Heart left ventricle (tissue), 16 donors: ENCODE measurements around the gene ACACA. TPM values are rescaled to one million over a fixed set of nuclear protein-coding genes. Genes with fewer than 3 reads are reported as not detected.

Experiments used
- ATAC-seq, 4 donors: fragments of 200-7000 bp; cut with Tn5 transposase; one replicate each; pipeline ENCODE4 v1.9.1; 2020 to 2022; ENCODE audit warnings: moderate library complexity in 4 of 4, mild to moderate bottlenecking in 3 of 4, moderate number of reproducible peaks in 1 of 4
- DNase-seq, 5 donors: peaks; one replicate each; pipeline ENCODE4 v3.0.0-alpha.2; 2020
- H3K27ac ChIP-seq, 12 donors: fragments of 200-600 bp; sonication (generic) in 4 of 12; one replicate each; pipeline versions ENCODE4 v1.5.0 to v1.8.0; 2016 to 2022; ENCODE audit warnings: mild to moderate bottlenecking in 2 of 12
- H3K27me3 ChIP-seq, 9 donors: fragments of 200-600 bp; sonication (generic) in 2 of 9; one replicate each; pipeline versions ENCODE4 v1.5.1 to v1.8.0; 2016 to 2022; ENCODE audit warnings: mild to moderate bottlenecking in 3 of 9
- H3K36me3 ChIP-seq, 9 donors: fragments of 200-600 bp; sonication (generic) in 2 of 9; one replicate each; pipeline versions ENCODE4 v1.5.0 to v1.8.0; 2018 to 2022; ENCODE audit warnings: mild to moderate bottlenecking in 2 of 9
- H3K4me1 ChIP-seq, 12 donors: fragments of 200-600 bp; sonication (generic) in 4 of 12; one replicate each; pipeline versions ENCODE4 v1.5.0 to v1.8.0; 2016 to 2022; ENCODE audit warnings: mild to moderate bottlenecking in 3 of 12
- H3K4me3 ChIP-seq, 12 donors: fragments of 200-600 bp; sonication (generic) in 4 of 12; one replicate each; pipeline versions ENCODE4 v1.5.0 to v1.8.0; 2017 to 2022; ENCODE audit warnings: mild to moderate bottlenecking in 9 of 12, moderate library complexity in 4 of 12
- H3K9me3 ChIP-seq, 12 donors: fragments of 200-600 bp; sonication (generic) in 4 of 12; one replicate each; pipeline versions ENCODE4 v1.5.0 to v1.8.0; 2016 to 2022; ENCODE audit warnings: mild to moderate bottlenecking in 1 of 12
- POLR2A ChIP-seq, 2 donors: fragments of 450-650 bp; IDR thresholded peaks; one replicate each; pipeline ENCODE4 v1.6.1; 2017; ENCODE audit warnings: antibody characterized with exemption in 2 of 2, mild to moderate bottlenecking in 2 of 2, moderate library complexity in 2 of 2
- WGBS, 4 donors: extraction: QIAGEN DNeasy Blood & Tissue Kit in 2 of 4; methylation state at CpG; one replicate each; pipeline versions ENCODE4 v1.1.5 to v1.1.7; 2013 to 2018; 5-methylcytosine and 5-hydroxymethylcytosine counted together
- intact Hi-C, 10 donors: fragments of 100-400 bp; cut with DNase I; formaldehyde crosslinking; loops; one replicate each; pipeline versions ENCODE4 v1.11.1 to v1.14.2; 2022
- polyA plus RNA-seq, 2 donors: library from polyadenylated mRNA; stranded (reverse); fragments of 200-250 nt; gene quantifications; one replicate each; pipeline ENCODE4 v1.2.3, GENCODE V29; 2013
- total RNA-seq, 9 donors: library from RNA; depleted of rRNA in 2 of 9; stranded (reverse); fragments of >200 nt in 2 of 9; fragmentation: NEBNext Ultra II Directional in 3 of 9; extraction: Animal tissue kit (Norgen Biotek cat#: 25700) in 3 of 9; gene quantifications; one replicate each; pipeline versions ENCODE4 v1.1.0 to v1.2.4, GENCODE V29; 2016 to 2023
- TF ChIP-seq, protein P1 (sequence below), 12 donors: fragments of 200-600 bp; sonication (generic) in 4 of 12; IDR thresholded peaks; one replicate each; pipeline versions ENCODE4 v1.5.0 to v1.8.0; 2018 to 2022; ENCODE audit warnings: antibody characterized with exemption in 12 of 12, mild to moderate bottlenecking in 5 of 12
- donor health status: ischemic (EF 13 %, LVEDD 7.1; RV severe dilation, severe dysfunction).
- donor health status: healthy with polysubstance abuse.
- donor health status: DM: no; HTN: yes; CAD: no.
- donor health status: DM: no; HTN: no; CAD: no.
- donor health status: ischemic (EF 25% LVEDD 6.9; RV normal size, moderate dysfunction).
- donor health status: ischemic (EF 25% LVEDD 5.7; RV mildly dilated, moderate dysfunction).
- donor health status: healthy.
- donor health status: DM: yes; HTN: yes; CAD: no.
- donor health status: ischemic (EF 35%, LVEDD 5.7; RV mildly dilated, moderate dysfunction).
- donor health status: nonischemic (EF 11% LVEDD 7.7; RV severe dilation, severe dysfunction).
- donor health status: DM: yes; HTN: yes; CAD: no.
- donor health status: PGD.
- donor health status: ischemic (EF 29% LVEDD 5.4; RV normal size, mild dysfunction).
- donor health status: nonischemic (EF 23%, LVEDD 6.1; RV moderate dilation, normal function).

Gene ACACA
- total and polyA plus RNA-seq, 11 donors, result 6.2 to 33.0 (median 15.8) TPM

DNA sequence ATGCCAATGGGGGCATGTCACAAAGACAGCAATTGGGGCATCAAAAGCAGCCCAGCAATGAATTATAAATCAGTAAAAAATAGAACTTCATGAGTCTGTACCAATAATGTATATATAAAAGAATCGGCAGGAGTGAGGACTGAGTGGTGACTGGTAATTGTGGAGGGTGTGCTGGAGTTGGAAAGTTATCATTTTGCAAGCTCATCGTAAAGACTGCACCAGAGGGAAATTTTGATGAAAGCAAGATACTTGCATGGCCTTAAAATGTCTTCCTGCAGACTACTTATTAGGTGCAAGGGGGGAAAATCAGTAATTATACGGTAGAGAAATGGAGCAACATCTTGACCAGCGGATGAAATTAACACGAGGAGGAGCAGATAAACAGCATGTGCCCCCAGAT lies 319.0 kb downstream of the ACACA start:
- H3K4me3 ChIP-seq, result no peak overlapping the region
- peaks cover 0 to 57% (median 36%) of the 10 kb centered on the region in 9 donors for H3K36me3 ChIP-seq
- H3K27me3 ChIP-seq, result no peaks in the 10 kb centered on the region
- DNase-seq (no peak), ATAC-seq (no peak)
- 93 to 98% (median 97%) methylated on average over 5 of the region's 5 CpGs for WGBS, 4 donors
- intact Hi-C loops, result loop anchor here in 2 of 10 donors (10.0 kb wide), 2 partner anchors 57 to 73 kb away; no protein-coding TSS in a partner anchor
- no peak overlapping the region for H3K27ac ChIP-seq
- TF ChIP-seq POLR2A (IDR thresholded peaks at IDR 0.05), result no peak
- TF ChIP-seq, protein P1, sequence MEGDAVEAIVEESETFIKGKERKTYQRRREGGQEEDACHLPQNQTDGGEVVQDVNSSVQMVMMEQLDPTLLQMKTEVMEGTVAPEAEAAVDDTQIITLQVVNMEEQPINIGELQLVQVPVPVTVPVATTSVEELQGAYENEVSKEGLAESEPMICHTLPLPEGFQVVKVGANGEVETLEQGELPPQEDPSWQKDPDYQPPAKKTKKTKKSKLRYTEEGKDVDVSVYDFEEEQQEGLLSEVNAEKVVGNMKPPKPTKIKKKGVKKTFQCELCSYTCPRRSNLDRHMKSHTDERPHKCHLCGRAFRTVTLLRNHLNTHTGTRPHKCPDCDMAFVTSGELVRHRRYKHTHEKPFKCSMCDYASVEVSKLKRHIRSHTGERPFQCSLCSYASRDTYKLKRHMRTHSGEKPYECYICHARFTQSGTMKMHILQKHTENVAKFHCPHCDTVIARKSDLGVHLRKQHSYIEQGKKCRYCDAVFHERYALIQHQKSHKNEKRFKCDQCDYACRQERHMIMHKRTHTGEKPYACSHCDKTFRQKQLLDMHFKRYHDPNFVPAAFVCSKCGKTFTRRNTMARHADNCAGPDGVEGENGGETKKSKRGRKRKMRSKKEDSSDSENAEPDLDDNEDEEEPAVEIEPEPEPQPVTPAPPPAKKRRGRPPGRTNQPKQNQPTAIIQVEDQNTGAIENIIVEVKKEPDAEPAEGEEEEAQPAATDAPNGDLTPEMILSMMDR (IDR thresholded peaks at IDR 0.05), result no peak
- no peaks in the 10 kb centered on the region for H3K9me3 ChIP-seq
- peaks cover 0 to 24% (median 0%) of the 10 kb centered on the region in 12 donors for H3K4me1 ChIP-seq

DNA sequence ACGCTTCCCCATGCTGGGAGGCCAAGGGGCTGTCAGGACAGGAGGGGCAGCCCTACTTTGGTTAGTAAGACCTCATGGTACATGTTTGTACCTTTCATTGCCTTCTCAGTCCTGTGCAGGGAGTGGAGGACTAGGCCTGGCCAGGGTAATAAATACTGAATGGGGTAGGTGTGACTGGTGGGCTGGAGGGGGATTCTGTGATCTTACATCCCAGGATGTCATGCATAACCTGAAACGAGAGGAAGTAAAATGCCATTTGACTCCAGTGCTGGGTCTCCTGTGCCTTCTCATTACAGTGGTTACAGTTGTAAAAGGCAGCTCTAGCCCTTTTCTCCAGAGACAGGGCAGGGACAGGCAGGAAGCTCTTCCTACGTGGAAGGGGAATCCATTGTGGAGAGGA lies 319.7 kb downstream of the ACACA start:
- 86 to 91% (median 87%) methylated on average over 3 of the region's 3 CpGs for WGBS, 4 donors

DNA sequence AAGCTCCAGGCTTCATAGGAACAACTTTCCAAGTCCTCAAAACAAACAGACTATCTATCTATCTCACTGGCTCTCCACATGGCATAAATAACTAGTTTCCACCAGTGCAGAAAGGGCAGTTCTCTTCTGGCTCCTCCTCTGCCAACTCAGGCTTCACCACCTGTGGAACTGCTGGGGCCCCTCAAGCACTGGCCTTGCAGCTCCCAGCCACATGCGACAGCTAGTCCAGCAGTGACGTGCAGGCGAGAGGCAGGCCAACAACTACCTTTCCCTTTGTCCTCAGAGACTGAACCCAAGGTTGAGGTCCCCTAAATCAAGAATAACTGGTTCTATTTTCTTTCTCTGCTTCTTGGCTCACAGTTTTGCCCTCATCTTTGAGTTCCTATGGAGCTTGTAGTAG lies 320.3 kb downstream of the ACACA start:
- peaks cover 0 to 50% (median 33%) of the 10 kb centered on the region in 9 donors for H3K36me3 ChIP-seq
- H3K4me1 ChIP-seq, result peaks cover 0 to 24% (median 0%) of the 10 kb centered on the region in 12 donors
- H3K27me3 ChIP-seq, result no peaks in the 10 kb centered on the region
- no peak overlapping the region for H3K4me3 ChIP-seq
- ATAC-seq (no peak), DNase-seq (no peak)
- TF ChIP-seq, protein P1 (IDR thresholded peaks at IDR 0.05), result no peak
- no peak for TF ChIP-seq POLR2A (IDR thresholded peaks at IDR 0.05)
- 91 to 97% (median 94%) methylated on average over 3 of the region's 3 CpGs for WGBS, 4 donors
- H3K9me3 ChIP-seq, result no peaks in the 10 kb centered on the region
- no peak overlapping the region for H3K27ac ChIP-seq
- intact Hi-C loops, result loop anchor here in 2 of 10 donors (10.0 kb wide), 2 partner anchors 58 to 72 kb away; no protein-coding TSS in a partner anchor

More for the DNA sequence above, 319.7 kb downstream of the ACACA start:
- Histone ChIP-seq H3K36me3 (peaks cover 0 to 54% (median 33%) of the 10 kb centered on the region in 9 donors), H3K27me3 (no peaks in the 10 kb centered on the region), H3K4me3 (no peak overlapping the region), H3K4me1 (peaks cover 0 to 24% (median 0%) of the 10 kb centered on the region in 12 donors), H3K27ac (no peak overlapping the region), H3K9me3 (no peaks in the 10 kb centered on the region)
- DNase-seq (no peak), ATAC-seq (no peak)
- intact Hi-C loops, result loop anchor here in 2 of 10 donors (10.0 kb wide), 2 partner anchors 58 to 72 kb away; no protein-coding TSS in a partner anchor
- TF ChIP-seq, protein P1 (IDR thresholded peaks at IDR 0.05), result no peak
- no peak for TF ChIP-seq POLR2A (IDR thresholded peaks at IDR 0.05)

DNA sequence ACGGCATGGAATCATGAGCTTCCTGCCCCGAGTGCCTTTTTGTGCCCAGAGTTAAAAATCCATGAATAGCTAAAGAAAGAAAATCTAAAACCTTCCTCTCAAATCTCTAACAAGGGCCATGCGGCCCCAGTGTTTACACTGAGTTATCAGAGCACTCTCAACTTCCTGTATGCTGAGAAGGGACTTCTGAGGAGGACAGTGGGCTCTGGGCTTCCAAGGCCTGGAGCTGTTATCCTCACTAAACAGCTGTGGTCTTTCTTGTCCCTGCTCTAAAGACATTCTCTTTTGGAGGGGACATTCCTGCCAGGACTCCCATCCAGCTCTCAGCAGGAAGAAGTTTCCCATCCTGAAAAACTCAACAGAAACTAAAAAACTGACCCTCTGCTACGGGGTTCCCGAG lies 322.3 kb downstream of the ACACA start:
- 72 to 78% (median 76%) methylated on average over 5 of the region's 5 CpGs for WGBS, 4 donors
- TF ChIP-seq, protein P1 (IDR thresholded peaks at IDR 0.05), result no peak
- no peak for TF ChIP-seq POLR2A (IDR thresholded peaks at IDR 0.05)
- DNase-seq, result no peak

More for the DNA sequence above, 322.3 kb downstream of the ACACA start:
- Histone ChIP-seq H3K27ac (no peak overlapping the region), H3K4me1 (peaks cover 0 to 10% (median 0%) of the 10 kb centered on the region in 12 donors), H3K36me3 (peaks cover 0 to 43% (median 33%) of the 10 kb centered on the region in 9 donors), H3K9me3 (peaks cover 0 to 7% (median under 1%) of the 10 kb centered on the region in 12 donors), H3K27me3 (no peaks in the 10 kb centered on the region), H3K4me3 (no peak overlapping the region)
- no peak for ATAC-seq
- intact Hi-C loops, result loop anchor here in 2 of 10 donors (10.0 kb wide), 2 partner anchors 60 to 70 kb away; no protein-coding TSS in a partner anchor
